IPS-15b (cell line): Measurements from ENCODE around the gene ABLIM1.

Experiments
- H3K27me3 ChIP-seq: one replicate; pipeline ENCODE4 v1.6.1; 2013; ENCODE audit warnings: low read length; ENCODE audit not compliant: control insufficient read depth, insufficient read depth
- H3K36me3 ChIP-seq: one replicate; pipeline ENCODE4 v1.6.1; 2013; ENCODE audit warnings: low read length; ENCODE audit not compliant: control insufficient read depth, insufficient read depth
- H3K4me1 ChIP-seq: one replicate; pipeline ENCODE4 v1.6.1; 2013; ENCODE audit warnings: mild to moderate bottlenecking, low read length; ENCODE audit not compliant: control insufficient read depth, insufficient read depth
- H3K4me3 ChIP-seq: one replicate; pipeline ENCODE4 v1.5.1; 2013; ENCODE audit warnings: low read depth, low read length
- H3K9ac ChIP-seq: one replicate; pipeline ENCODE4 v1.6.1; 2013; ENCODE audit warnings: low read depth, mild to moderate bottlenecking, low read length
- H3K9me3 ChIP-seq: one replicate; pipeline ENCODE4 v1.6.1; 2013; ENCODE audit warnings: mild to moderate bottlenecking, low read length; ENCODE audit not compliant: control insufficient read depth, insufficient read depth

ABLIM1 gene

DNA sequence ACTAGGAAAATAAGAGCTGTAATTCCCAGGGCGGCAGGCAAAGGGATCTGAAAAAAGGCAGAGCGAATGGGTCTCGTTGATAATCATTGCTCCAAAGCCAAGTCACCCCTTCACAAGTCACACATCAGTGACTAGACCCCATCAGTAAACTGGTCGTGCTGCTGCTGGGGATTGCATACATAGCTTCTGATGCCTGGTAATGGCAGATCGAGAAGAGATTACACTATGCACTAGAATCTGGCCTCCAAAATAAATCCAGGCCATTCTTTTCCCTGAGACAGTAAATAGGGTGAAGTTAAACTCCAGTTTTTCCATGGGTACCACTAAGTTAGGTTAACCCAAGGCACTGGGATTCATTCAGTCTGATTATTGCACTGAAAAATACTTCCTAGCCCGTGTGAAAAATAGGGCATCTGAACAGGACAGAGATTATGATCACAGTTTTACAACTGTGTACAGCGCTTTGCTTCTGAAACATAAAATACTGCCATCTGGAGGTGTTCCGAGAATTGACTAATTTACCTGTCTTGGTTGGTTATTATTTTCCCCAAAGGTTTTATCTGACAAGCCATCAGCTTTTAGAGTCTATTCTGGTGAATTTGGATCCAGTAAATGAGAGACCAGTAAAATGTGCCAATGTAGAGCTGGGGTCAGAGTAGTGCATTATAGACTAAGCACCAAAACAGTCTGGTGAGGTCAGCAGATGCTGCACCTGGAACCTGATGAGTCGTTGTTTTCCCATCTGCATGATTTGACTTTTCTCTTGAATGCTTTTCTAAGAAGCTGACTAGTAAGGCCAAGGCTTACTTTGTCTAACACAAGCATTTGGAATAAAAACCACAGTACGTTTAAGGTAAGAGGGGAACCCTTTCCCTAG is 170.9 kb downstream of the ABLIM1 start:
- no peak overlapping the region for H3K9ac ChIP-seq
- no peak overlapping the region for H3K4me3 ChIP-seq
- no peaks in the 10 kb centered on the region for H3K36me3 ChIP-seq
- peaks cover 7% of the 10 kb centered on the region for H3K4me1 ChIP-seq
- no peaks in the 10 kb centered on the region for H3K9me3 ChIP-seq
- no peaks in the 10 kb centered on the region for H3K27me3 ChIP-seq

DNA sequence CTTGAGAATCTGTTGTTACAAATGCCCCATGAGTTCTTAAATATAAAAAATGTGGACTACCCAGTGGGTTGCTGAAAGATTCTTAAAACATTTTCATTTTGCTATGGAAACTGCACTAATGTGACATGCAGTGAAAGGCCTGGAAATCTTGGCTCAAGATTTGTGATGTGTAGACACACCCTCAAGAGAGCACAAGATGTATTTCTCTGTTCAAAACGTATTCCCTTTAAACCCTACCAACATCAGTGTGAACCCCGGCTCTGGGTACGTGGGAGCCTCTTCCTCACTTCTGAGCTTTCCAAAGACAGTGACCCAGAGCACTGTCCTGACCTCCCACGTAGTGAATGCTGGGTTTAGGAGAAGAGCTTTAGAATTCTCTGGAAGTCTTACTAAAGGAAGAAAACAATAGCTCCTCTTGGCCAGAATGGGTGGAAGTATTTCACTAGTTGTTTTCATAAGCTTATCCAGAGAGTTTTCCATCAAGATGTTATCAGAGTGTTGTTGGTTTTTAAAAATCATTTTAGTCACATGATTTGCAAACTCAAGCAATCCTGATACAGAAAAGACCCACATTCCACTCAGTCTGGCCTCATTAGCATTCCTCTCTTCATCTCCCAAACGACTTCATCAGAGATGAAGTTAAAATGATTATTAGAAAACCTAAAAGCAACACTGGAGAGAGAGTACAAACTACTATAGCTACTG is 172.2 kb downstream of the ABLIM1 start:
- Histone ChIP-seq H3K36me3 (no peaks in the 10 kb centered on the region), H3K4me1 (peaks cover 7% of the 10 kb centered on the region), H3K9ac (no peak overlapping the region), H3K9me3 (no peaks in the 10 kb centered on the region), H3K4me3 (no peak overlapping the region), H3K27me3 (no peaks in the 10 kb centered on the region)

DNA sequence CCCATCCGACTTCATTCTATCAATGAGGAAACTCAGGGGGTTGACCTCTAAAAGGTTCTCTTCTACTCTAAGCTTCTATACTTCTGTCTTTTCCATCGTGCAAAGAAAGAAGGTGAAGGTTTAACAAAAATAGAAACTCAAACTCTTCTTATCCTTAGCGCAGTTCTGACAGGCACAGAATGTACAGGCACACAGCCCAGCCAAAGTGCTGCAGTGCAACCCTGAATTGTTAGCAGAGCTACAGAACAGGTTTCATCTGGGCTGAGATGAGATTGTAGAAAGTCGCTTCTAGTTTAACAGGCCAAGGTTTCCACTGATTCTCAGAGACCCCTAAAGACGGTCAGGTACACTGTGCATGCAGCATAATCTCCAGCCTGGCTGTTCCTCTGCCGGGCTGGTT is 174.5 kb downstream of the ABLIM1 start:
- no peak overlapping the region for H3K4me3 ChIP-seq
- no peak overlapping the region for H3K9ac ChIP-seq
- H3K36me3 ChIP-seq = no peaks in the 10 kb centered on the region
- H3K4me1 ChIP-seq = no peaks in the 10 kb centered on the region
- H3K9me3 ChIP-seq = no peaks in the 10 kb centered on the region
- no peaks in the 10 kb centered on the region for H3K27me3 ChIP-seq

DNA sequence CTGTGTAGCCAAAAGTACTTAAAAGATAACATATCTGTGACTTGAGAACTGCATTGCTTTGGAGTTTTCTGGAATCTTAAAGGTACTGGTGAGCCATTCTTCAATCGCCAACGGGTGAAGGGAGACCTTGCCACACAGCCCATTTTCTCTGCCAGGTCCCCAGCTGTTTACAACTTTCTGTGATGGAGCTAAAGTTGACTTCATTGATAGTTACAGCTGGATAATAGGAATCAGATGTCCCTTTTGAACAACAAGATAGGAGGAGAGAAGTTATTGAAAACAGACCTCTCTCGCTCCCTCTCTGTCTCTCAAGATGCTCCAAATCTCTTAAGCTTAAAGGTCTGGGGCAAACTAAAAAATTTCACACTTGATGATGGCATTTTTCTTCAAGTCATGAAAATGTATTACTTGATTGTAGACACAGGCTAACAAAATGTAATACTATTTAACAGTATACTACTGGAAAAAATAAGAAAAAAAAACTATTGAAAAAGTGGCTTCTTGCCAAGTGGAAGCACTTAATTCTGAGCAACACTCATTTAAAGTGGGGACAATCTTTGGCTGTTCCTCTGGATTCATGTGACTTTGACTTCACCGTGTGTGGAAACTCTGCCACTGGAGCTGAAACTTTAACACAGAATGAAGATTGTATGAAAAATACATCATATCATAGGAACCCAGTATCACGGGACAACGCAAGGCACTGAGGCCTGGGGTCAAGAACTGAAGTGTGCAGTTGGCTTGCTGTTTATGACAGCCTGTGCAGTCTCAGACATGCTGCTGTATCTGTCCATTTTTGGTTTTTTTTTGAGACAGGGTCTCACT is 175.4 kb downstream of the ABLIM1 start:
- no peaks in the 10 kb centered on the region for H3K9me3 ChIP-seq
- H3K4me3 ChIP-seq = no peak overlapping the region
- no peak overlapping the region for H3K9ac ChIP-seq
- no peaks in the 10 kb centered on the region for H3K27me3 ChIP-seq
- H3K36me3 ChIP-seq = no peaks in the 10 kb centered on the region
- H3K4me1 ChIP-seq = no peaks in the 10 kb centered on the region

DNA sequence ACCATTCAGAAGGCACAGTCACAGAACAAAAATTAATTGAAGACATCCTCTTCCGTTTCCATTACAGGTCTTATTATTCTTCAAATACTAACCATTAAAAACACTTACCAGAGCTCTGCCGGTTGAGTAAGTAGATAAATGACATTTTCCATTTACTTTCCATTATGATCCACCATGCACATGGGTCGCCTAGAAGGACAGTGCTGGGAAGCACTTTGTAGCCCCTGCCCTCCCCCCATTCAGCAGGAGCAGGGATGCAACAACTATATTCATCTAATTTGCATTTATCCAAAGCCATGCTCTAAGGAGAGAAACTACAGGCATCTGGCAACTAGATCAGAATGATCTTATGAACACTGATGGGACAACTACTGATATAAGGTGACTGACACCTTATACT is 177.0 kb downstream of the ABLIM1 start:
- H3K9me3 ChIP-seq = no peaks in the 10 kb centered on the region
- H3K4me1 ChIP-seq = no peaks in the 10 kb centered on the region
- H3K4me3 ChIP-seq = no peak overlapping the region
- H3K36me3 ChIP-seq = no peaks in the 10 kb centered on the region
- H3K9ac ChIP-seq = no peak overlapping the region
- H3K27me3 ChIP-seq = no peaks in the 10 kb centered on the region

DNA sequence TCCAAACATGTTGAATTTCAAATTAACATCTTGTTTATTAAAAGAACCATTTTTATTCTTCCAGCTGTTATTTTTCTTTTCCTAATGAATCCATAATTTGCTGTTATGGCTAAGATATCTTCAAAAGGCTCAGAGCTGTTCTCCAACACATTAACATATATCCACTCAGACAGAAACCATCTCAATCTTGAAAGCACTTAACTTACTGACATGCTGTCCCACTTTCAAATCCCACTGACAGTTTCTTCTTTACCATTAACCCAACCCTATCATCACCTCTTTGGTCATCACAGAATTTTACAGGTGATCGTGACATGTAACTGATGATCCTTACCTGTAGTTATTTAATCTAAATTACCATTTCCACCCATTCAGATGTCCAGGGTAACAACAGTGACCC is 178.2 kb downstream of the ABLIM1 start:
- Histone ChIP-seq H3K36me3 (no peaks in the 10 kb centered on the region), H3K9me3 (no peaks in the 10 kb centered on the region), H3K4me1 (no peaks in the 10 kb centered on the region), H3K27me3 (no peaks in the 10 kb centered on the region), H3K4me3 (no peak overlapping the region), H3K9ac (no peak overlapping the region)

DNA sequence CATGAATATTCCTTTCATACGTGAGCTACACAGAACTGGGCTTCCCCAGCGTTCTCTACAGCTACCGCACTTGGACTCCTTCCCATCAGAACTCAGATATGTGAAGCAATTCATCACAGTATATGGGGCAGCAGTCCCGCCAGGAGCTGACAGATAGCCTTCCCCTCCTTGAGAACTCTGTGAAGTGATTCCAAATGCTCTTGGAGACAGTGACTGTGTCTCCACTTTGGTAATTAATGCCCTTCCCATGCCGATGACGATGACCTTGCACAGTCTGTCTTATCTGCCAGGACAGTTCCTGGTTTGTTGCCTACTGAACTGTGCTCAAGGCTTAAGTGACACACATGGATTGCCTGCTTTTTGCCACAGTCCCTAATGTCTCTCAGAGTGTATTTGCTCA is 178.8 kb downstream of the ABLIM1 start:
- Histone ChIP-seq H3K9me3 (no peaks in the 10 kb centered on the region), H3K36me3 (no peaks in the 10 kb centered on the region), H3K9ac (no peak overlapping the region), H3K4me3 (no peak overlapping the region), H3K4me1 (no peaks in the 10 kb centered on the region), H3K27me3 (no peaks in the 10 kb centered on the region)

DNA sequence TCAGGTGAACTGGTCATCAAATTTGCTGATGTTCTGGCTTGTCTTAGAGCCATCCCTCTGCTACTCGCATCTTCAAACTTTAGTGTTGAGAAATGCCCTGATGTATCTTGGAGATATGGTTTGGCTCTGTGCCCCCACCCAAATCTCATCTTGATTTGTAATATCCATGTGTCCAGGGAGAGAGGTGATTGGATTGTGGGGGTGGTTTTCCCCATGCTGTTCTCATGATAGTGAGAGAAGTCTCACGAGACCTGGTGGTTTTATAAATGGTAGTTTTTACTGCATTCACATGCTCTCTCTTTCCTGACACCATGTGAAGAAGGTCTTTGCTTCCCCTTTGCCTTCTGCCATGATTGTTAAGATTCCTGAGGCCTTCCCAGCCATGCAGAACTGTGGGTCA is 179.8 kb downstream of the ABLIM1 start:
- H3K9ac ChIP-seq = no peak overlapping the region
- H3K27me3 ChIP-seq = no peaks in the 10 kb centered on the region
- no peak overlapping the region for H3K4me3 ChIP-seq
- H3K36me3 ChIP-seq = no peaks in the 10 kb centered on the region
- no peaks in the 10 kb centered on the region for H3K4me1 ChIP-seq
- no peaks in the 10 kb centered on the region for H3K9me3 ChIP-seq

DNA sequence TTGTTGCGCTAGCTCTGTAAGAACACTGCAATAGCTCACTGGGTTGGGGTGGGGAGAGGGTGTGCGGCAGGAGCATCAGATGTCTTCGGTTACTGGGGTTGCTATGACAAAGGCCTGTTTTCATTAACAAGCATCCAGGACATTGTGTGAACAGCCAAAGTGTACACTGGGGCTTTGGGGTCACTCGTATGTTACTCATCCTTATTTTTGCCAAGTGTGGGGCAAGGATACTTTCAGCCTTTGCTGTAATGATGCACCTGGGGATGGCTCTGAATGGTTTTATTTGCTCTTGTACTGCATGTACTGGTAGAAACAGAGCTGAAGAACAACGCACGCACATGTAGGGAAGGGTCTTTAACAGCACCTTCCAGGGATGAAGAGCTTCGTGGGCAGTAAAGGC is 180.8 kb downstream of the ABLIM1 start:
- Histone ChIP-seq H3K27me3 (no peaks in the 10 kb centered on the region), H3K4me3 (no peak overlapping the region), H3K9me3 (no peaks in the 10 kb centered on the region), H3K9ac (no peak overlapping the region), H3K4me1 (peaks cover 8% of the 10 kb centered on the region), H3K36me3 (no peaks in the 10 kb centered on the region)

DNA sequence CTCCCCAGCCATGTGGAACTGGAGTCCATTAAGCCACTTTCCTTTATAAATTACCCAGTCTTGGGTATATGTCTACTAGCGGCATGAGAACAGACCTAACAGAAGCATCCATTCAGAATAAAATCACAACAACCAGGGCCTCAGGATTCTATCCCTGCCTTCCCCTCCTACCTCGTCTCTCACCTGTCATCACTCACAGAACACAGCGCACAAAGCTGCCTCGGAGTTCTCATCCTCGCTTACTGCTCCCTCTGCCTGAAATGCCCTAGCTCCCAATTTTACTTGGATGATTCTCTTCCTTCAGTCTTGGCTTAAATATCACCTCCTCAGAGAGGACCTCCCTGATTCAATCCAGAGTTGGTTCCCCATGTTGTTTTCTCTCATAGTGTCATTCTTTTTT is 183.1 kb downstream of the ABLIM1 start:
- Histone ChIP-seq H3K4me3 (no peak overlapping the region), H3K27me3 (no peaks in the 10 kb centered on the region), H3K9ac (no peak overlapping the region), H3K36me3 (no peaks in the 10 kb centered on the region), H3K9me3 (no peaks in the 10 kb centered on the region), H3K4me1 (peaks cover 10% of the 10 kb centered on the region)

DNA sequence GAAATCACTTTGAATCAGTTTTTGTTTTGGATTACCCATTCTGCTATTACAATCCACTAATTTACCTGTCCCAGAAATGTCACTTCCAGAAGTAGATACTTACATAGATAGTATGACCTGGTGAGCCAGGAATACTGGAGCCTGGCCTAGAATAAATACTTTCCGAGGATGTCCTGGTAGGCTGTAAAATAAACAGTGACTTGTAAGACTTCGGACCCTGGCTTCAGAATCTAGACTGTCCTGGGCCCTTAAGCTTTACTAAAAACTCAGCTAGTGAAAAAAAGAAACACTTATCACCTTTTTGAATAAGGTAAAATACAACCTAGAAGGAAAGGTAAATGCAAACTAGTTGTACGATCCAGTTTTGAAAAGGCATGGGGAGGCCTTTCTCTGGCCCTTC is 184.3 kb downstream of the ABLIM1 start:
- Histone ChIP-seq H3K27me3 (no peaks in the 10 kb centered on the region), H3K4me3 (no peak overlapping the region), H3K36me3 (no peaks in the 10 kb centered on the region), H3K4me1 (peaks cover 10% of the 10 kb centered on the region), H3K9ac (no peak overlapping the region), H3K9me3 (no peaks in the 10 kb centered on the region)
